ENCODE results near the gene ZNF484.

- TF ChIP-seq CTCF (IDR thresholded peaks at IDR 0.05; ENCODE audit: extremely low read depth in 1 of 2, insufficient read depth in 1 of 2, low read depth in 1 of 2, low read length in 2 of 2) (no peak), POLR2A (IDR thresholded peaks at IDR 0.05; ENCODE audit: low read depth, low read length) (no peak), POLR2AphosphoS5 (IDR thresholded peaks at IDR 0.05; ENCODE audit: insufficient read depth, low read depth, low read length) (no peak), JUN (IDR thresholded peaks at IDR 0.05; ENCODE audit: borderline replicate concordance, insufficient read depth, insufficient read length, low read depth) (no peak), MAX (IDR thresholded peaks at IDR 0.05; ENCODE audit: insufficient read depth, insufficient read length) (no peak), EZH2 (IDR thresholded peaks at IDR 0.05; ENCODE audit: borderline replicate concordance, low read depth, low read length, severe bottlenecking) (no peak), MYC (IDR thresholded peaks at IDR 0.05; ENCODE audit: low read depth, low read length) (no peak), FOS (IDR thresholded peaks at IDR 0.05; ENCODE audit: borderline replicate concordance, insufficient read depth, low read length) (no peak), GATA2 (IDR thresholded peaks at IDR 0.05; ENCODE audit: insufficient read depth, insufficient read length, low read depth, low read length) (no peak)
These were observed 34.0 kb upstream of the ZNF484 start for GRCh38 chr9:92911511-92912475.
